GM19099 (cell line): Measurements from ENCODE around the gene GOLPH3.

Experiments used
- POLR2A ChIP-seq: IDR thresholded peaks from 3 replicates; pipeline ENCODE4 v1.6.1; 2011; ENCODE audit warnings: low read depth; ENCODE audit not compliant: insufficient read length; ENCODE audit errors: extremely low read depth

Gene GOLPH3

DNA sequence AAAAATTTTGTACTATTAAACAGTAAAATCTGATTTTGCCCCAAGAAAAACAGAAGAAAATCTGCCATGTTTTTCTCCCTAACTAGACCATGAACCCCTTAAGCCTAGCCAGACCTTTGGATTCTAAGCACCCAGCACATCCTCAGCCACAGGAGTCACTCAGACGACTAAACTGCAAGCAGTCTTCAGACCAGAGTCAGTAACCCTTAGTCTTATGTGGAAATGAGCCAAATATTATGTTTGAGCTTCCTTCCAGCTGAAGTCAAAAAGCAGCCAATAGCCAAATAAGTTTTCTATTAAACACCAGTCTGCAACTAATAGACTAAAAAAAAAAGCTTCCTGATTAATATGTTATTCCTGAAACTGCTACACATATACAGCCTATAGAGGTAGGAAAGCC lies 47.4 kb downstream of the GOLPH3 start:
- TF ChIP-seq POLR2A, result no peak

DNA sequence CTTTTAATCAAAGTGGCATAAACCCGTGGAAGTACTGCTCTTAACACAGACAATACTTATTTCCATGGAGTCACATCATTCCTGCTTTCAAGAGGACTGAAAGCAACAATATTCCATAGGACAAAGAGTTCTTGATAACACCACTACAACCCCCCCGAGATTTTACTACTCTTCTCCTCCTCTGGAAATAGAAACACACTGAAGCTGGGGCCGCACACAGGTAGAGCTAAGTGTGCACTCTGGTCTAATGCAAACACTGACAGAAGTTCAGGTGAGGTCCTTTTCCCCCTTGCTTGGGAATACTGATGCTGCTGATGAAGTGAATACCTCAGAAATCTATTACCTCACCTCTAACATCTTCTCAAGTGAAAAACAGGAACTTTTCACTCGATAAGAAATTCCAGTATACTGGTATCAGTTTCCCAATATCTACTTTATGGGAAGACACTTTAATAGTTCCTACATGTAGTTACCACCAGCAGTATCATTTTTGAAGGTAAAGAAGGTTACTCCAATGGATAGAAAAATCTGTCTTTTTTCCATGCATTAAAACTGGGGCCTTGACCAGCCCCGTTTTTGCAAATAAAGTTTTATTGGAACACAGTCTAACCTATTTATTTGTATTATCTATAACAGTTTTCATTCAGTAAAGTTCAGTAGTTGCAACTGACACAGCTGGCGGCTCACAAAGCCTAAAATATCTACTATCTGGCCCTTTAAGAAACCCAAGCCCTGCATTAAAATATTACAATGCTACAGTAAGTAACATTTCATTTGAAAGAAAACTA lies 50.0 kb downstream of the GOLPH3 start:
- no peak for TF ChIP-seq POLR2A

DNA sequence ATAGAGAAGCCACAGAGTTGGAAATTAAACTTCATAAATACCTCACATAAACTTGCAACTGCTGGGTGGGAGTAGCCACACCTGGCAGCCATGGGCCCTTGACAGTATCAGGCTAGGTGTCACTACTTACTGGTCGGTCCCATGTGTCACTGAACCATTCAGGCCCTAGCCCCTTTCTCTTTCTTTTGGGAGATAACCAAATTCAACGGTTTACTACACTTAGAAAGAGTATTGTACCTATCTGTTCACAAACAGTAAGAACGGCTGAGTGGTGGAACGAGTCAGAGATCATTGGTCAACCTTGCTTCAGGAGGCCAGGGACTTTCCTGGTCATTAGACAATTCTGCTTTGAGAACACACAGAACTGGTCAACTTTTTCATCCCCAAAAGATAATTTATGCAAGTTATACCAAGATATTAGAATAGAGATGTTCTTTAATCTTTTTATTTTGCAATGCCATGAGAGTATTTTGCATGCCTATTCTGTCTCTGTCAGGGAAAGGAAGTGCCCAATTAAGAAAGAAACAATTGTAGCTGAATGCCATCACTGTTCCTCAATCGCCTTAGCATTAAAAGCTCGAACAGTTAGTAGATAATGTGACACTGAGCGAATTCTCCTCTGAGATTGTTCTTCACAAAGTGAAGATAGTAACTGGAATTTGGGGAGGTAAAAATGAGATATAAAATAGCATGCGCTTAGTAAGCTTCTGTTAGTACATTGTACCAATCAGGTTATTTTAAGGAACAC lies 50.9 kb downstream of the GOLPH3 start:
- TF ChIP-seq POLR2A, result no peak

DNA sequence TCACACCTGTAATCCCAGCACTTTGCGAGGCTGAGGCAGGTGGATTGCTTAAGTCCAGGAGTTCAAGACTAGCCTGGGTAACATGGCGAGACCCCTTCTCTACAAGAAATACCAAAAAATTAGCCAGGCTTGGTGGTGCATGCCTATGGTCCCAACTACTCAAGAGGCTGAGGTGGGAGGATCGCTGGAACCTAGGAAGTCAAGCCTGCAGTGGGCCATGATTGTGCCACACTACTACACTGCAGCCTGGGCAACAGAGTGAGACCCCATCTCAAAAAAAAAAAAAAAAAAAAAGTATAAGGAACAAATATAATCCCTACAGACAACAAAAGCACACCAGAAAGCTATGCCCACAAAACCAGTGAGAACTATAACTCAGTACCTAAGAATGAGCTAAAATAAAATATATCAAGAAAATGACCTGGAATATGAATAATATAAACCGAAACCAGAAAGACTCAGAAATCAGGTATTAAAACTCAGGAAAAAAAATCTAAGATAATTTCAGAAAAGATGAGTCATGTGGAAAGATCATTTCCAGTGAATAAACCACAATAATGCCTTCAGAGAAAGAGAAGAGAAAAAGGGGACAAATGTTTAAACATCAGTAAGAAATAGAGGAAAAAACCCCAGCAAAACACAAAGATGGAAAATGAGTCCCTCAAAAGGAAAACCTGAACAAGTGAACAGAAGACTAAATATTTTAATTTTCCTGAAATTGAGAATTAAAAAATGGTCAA lies 57.4 kb downstream of the GOLPH3 start:
- no peak for TF ChIP-seq POLR2A

DNA sequence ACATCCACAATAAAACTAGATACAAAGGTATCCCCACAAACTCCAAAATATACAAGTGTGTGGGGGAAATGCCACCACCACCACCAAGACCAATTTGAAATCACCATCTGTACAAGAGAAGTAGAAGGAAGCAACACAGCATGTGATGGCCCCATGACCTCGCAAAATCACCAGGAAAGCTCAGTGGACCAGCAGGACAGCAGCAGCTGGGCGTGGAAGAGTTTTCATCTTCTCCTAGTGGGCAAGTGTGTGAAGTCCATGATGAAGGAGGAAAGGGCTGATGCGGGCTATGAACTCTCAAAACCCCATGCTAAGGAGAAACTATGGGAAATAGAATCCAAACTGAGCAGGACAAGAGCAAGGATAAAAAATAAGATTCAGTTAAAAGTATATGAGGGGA lies 58.1 kb downstream of the GOLPH3 start:
- no peak for TF ChIP-seq POLR2A

DNA sequence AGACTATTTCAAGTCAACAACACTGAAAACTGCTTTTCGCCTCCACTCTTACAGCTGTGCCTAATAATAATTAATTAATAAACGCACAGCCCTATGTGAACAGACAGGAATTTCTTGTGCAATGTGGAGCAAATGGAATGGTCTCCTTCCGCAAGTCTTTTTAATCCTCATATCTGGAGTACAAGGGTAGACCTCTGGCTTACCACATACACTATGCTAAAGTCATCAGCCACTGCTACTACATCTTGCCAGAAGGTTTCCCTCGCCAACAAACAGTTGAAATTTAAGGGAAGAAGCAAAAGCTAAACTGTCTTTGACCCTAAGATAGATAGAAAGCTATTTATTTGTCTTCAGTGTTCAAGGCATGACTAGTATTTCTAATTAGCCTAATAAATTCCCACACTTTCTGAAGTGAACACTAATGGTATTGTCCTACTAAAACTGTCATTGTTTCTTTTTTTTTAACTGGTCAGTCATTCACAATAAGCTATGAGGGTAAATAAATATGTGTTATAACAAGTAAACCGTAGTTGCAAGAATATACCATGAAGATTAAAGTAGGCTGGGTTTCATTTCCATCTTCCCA lies 63.9 kb downstream of the GOLPH3 start:
- TF ChIP-seq POLR2A, result no peak

DNA sequence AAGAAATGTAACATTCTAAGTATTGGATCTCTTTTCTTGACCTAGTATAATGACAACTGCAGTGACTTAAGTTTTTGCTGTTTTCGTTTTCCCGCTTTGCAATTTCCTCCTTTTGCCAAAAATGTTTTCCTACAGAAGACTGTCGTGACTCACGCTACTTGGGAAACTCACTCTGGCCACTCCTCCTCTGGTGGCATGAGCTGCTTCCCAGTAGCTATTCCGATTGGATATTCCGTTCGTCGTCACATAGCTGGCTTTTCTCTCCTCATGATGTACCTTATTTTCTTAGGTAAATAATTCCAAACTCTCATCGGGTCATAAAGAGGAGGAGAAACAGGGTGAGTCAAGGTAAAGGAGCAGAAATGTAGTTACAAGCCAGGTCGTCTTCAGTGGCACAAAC lies 64.9 kb downstream of the GOLPH3 start:
- TF ChIP-seq POLR2A, result no peak

DNA sequence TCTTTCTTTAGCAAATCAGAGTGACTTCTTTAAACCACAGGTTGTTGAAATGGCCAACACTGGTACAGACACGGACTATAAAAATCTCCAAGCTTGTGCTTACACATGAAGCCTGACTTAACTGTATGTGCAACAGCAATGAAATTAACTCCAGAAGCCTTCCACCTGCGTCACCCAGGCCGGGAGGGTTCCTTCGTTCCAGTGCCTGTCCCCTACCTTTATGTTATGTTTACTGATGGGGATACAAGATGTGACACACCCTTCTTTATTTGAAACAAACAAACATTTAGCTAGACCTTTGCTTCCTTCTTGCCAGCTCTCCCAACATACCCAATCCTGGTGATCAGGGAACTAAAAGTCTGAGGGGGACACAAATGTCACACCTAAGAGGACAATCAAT lies 66.0 kb downstream of the GOLPH3 start:
- no peak for TF ChIP-seq POLR2A

DNA sequence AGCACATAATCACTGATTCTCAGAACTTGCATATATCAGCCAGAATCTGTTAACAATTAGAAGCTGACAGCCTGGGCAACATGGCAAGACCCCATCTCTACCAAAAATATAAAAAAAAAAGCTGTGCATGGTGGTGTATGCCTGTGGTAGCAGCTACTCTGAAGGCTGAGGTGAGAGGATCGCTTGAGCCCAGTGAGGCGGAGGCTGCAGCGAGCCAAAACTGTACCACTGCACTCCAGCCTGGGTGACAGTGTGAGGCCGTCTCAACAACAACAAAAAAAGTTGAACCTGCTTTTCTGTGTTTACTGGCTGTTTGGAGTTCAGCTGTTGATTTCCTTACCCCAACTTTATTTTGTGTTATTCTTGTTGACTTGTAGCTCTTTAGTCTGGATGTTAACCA lies 66.8 kb downstream of the GOLPH3 start:
- no peak for TF ChIP-seq POLR2A

DNA sequence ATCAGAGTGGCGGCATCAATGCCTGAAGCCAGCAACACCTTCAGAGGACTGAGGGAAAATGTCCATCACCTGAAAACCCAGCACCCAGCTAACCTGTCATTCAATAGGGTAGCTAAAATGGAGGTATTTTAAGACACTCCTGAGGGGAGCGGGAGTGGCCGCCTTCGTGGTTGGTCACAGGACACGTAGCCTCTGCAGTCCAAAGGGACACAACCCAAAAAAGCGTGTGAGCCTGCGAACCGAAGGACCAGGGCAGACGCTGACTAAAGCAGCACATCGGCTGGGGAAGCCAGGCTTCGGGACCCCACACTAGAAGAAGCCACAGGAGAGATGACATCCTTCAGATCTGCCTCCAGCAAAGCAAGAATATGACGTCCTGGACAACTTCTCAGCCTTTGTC lies 70.6 kb downstream of the GOLPH3 start:
- TF ChIP-seq POLR2A, result no peak

DNA sequence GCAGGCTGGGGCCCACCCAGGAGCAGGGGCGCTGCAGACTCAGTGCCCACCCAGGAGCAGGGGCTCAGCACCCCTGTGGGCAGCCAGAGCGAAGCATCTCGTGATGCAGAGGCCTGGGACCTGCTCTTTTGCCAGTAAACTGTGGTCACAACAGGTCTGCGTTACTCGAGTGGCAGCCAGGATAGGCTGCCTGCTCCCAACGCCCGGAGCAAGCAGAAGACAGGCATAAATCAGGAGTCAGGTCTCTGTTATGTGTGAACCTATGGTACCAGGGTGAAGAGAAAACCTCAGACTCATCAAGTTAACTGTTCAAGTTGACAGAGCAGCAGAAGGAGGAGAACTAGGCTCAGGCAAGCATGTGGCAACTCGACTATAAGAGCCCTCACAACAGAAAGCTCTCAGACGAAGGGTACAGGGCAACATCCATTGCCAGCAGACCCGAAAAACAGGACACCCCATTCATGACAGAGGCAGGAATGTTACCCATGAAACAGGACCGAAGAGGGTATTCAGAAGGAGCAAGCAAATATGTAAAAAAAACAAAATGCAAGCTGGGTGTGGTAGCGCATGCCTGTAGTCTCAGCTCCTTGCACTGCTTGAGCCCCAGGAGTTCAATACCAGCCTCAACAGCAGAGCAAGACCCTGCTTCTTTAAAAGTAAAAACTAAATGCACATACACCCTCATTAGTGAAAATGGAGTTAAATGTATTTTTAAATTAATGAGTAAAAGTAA lies 71.7 kb downstream of the GOLPH3 start:
- TF ChIP-seq POLR2A, result no peak

DNA sequence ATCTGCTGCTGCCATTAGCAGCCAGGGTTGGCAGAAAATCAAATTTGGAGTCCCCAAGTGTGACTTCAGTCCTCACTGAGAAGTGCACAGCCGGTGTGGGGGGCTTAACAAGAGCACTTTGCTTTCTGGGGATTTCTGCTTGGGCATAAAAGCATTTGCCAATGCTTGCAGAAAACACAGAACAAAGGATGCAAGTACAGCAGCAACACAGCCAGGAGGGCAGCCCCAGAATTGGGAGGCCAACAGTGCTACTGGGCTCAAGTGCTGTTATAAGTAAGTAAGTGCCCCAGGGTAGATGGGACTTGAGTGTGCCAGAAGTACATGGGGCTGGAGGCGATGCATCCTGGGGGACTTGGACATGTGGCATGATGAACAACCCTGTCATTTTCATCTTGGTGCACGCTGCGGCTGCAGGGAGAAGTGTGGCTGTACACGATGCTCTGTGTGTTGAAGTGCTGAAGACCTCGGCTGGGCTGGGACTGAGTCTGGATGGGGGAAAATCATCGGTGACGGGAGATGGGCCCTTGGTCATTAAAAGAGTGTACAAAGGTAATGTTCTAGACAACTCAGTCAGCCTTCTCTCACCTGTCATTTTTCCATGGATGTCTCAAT lies 73.3 kb downstream of the GOLPH3 start:
- TF ChIP-seq POLR2A, result no peak

DNA sequence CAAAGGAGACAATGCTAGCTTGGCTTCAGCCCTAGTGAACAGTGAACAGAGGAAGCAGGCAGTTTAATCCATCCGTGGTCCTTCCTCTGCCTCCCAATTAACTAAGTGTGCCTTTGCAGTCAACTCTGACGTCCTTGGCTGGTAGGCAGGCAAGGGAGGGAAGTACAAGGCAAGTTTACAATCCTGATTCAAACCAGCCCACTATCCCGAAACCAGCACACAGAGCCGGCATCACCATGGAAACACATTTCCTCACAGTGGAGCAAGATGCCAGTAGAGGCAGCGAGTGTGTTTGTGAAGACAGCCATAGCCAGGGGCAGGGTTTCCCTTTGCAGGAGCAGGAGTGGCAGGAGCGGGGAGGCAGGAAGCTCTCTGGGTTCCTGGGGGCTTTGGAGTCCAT lies 73.9 kb downstream of the GOLPH3 start:
- TF ChIP-seq POLR2A, result no peak

DNA sequence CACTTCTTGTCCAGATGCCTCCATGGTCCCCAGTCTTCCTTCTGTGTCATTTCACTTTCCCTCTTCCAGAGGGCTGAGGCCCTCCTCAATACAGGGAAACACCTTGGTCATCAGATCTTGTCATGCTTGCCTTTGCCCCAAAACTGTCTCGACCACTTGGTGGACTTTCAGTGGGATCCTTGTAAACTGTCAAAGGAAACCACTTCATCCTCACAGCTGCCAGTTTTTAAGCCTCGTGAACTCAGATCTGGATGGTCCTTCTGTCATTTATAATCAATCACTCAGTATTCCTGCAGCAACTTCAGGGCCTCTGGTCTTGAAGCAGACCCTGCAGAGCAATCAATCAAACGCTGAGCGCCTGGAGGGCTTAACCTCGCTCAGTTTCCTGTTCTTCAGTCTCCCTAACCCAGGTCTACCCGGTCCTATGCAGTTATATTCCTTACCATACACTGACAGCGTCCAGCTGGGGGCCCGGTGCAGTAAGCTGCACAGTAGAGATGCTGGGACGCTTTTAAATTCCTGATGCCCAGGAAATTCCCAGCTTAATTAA lies 74.6 kb downstream of the GOLPH3 start:
- no peak for TF ChIP-seq POLR2A

DNA sequence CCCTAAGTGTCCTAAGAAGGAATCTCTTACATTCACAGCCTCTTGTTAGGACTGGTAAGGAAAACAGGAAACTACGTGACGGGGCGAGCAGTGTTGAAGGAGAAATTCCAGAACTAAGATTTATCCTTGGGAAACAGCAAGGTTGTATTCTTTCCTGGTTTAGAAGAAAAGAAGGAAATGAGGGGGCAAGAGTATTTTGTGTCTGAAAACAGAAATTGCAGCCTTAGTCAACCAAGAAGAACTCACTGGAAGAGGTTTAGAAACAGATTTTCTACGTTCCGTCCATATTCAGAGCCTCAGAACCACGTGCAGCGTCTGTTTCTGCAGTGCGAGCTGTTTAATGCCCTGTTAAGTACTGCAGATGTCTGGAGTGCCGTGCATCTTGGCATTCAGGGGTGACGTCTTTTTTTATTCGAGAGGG lies 75.2 kb downstream of the GOLPH3 start:
- TF ChIP-seq POLR2A, result no peak

DNA sequence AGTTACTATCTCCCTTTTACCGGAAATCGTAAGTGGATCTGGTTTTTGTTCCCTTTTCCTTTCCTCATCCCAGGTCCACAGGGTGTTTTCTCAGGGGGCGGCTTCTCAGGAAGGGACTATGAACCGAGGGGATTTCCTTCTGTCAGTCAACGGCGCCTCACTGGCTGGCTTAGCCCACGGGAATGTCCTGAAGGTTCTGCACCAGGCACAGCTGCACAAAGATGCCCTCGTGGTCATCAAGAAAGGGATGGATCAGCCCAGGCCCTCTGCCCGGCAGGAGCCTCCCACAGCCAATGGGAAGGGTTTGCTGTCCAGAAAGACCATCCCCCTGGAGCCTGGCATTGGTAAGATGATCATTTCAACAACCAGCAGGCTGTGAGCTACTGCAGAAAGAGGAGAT lies 75.8 kb downstream of the GOLPH3 start:
- no peak for TF ChIP-seq POLR2A
